IPS DF 19.7 (cell line): ENCODE measurements around the gene PPARGC1A.

Experiments used
- DNase-seq: peaks from one replicate; pipeline ENCODE4 v3.0.0-alpha.2; 2013; ENCODE audit warnings: low read depth, low spot score

Gene PPARGC1A

GRCh38 chr4:23775694-23776093 is 114.2 kb downstream of the PPARGC1A start:
- no peak for DNase-seq

- no peak for DNase-seq
These were observed 114.9 kb downstream of the PPARGC1A start for GRCh38 chr4:23774909-23775308.

- DNase-seq = no peak
These were observed 115.8 kb downstream of the PPARGC1A start for GRCh38 chr4:23773884-23774636.

- DNase-seq = no peak
These were observed 119.8 kb downstream of the PPARGC1A start for GRCh38 chr4:23770011-23770410.

- no peak for DNase-seq
These were observed 120.4 kb downstream of the PPARGC1A start for GRCh38 chr4:23769406-23769805.

- DNase-seq = no peak
These were observed 121.3 kb downstream of the PPARGC1A start for GRCh38 chr4:23768541-23768940.

- no peak for DNase-seq
These were observed 123.5 kb downstream of the PPARGC1A start for GRCh38 chr4:23766344-23766743.

- no peak for DNase-seq
These were observed 126.3 kb downstream of the PPARGC1A start for GRCh38 chr4:23763559-23763958.

GRCh38 chr4:23762551-23762950 is 127.3 kb downstream of the PPARGC1A start:
- no peak for DNase-seq

- DNase-seq = no peak
These were observed 130.8 kb downstream of the PPARGC1A start for GRCh38 chr4:23759066-23759465.

- no peak for DNase-seq
These were observed 135.2 kb downstream of the PPARGC1A start for GRCh38 chr4:23754688-23755087.

GRCh38 chr4:23750125-23750524 is 139.7 kb downstream of the PPARGC1A start:
- DNase-seq = no peak

- no peak for DNase-seq
These were observed 142.5 kb downstream of the PPARGC1A start for GRCh38 chr4:23747281-23747735.

- DNase-seq = no peak
These were observed 143.2 kb downstream of the PPARGC1A start for GRCh38 chr4:23746672-23747071.

GRCh38 chr4:23746027-23746426 is 143.8 kb downstream of the PPARGC1A start:
- no peak for DNase-seq

- no peak for DNase-seq
These were observed 144.5 kb downstream of the PPARGC1A start for GRCh38 chr4:23745377-23745776.
